Muscle of leg (tissue), 11 donors: ENCODE results near the gene SLC22A3. TPM values are rescaled to one million over a fixed set of nuclear protein-coding genes. Genes with fewer than 3 reads are reported as not detected.

ENCODE experiments used
- DNase-seq: peaks from one replicate; pipeline ENCODE4 v3.0.0; 2013
- H3K27ac ChIP-seq: one replicate; pipeline ENCODE4 v1.5.1; 2013; ENCODE audit warnings: mild to moderate bottlenecking, low read length, control low read depth
- H3K27me3 ChIP-seq: one replicate; pipeline ENCODE4 v1.6.1; 2013; ENCODE audit warnings: low read length; ENCODE audit not compliant: control insufficient read depth, insufficient read depth
- H3K36me3 ChIP-seq: one replicate; pipeline ENCODE4 v1.6.1; 2013; ENCODE audit warnings: low read length; ENCODE audit not compliant: control insufficient read depth, insufficient read depth
- H3K4me1 ChIP-seq: one replicate; pipeline ENCODE4 v1.6.1; 2013; ENCODE audit warnings: low read length; ENCODE audit not compliant: control insufficient read depth, insufficient read depth
- H3K4me3 ChIP-seq: one replicate; pipeline ENCODE4 v1.5.1; 2013; ENCODE audit warnings: low read length, control low read depth
- H3K9me3 ChIP-seq: replicated peaks from 2 replicates; pipeline ENCODE4 v1.6.1; 2013; ENCODE audit warnings: low read depth, low read length; ENCODE audit not compliant: control insufficient read depth
- WGBS: methylation state at CpG from one replicate; pipeline ENCODE4 v1.1.5; 2013; ENCODE audit warnings: missing lambda C conversion rate; ENCODE audit not compliant: insufficient coverage; 5-methylcytosine and 5-hydroxymethylcytosine counted together
- polyA plus RNA-seq, 8 donors: library from polyadenylated mRNA; unstranded; fragments of 120-200 nt; gene quantifications; one replicate each; pipeline versions ENCODE4 v1.2.1 to v1.2.3, GENCODE V29; 2013; ENCODE audit warnings: inconsistent platforms in 1 of 8, low replicate concordance in 1 of 8; ENCODE audit not compliant: insufficient read length in 8 of 8, insufficient read depth in 1 of 8
- total RNA-seq: library from RNA; stranded (reverse); fragments of 120-200 nt; gene quantifications from one replicate; pipeline ENCODE4 v1.2.4, GENCODE V29; 2013

Gene SLC22A3
- total and polyA plus RNA-seq, 9 donors: 7.7 to 13.9 (median 9.6) TPM

GRCh38 chr6:160398674-160399271 lies 50.6 kb downstream of the SLC22A3 start:
- Histone ChIP-seq H3K9me3 (no peaks in the 10 kb centered on the region), H3K27ac (no peak overlapping the region), H3K36me3 (no peaks in the 10 kb centered on the region), H3K4me3 (no peak overlapping the region), H3K4me1 (no peaks in the 10 kb centered on the region), H3K27me3 (no peaks in the 10 kb centered on the region)
- 80% methylated on average over 1 of the region's 3 CpGs for WGBS
- DNase-seq: no peak

DNA sequence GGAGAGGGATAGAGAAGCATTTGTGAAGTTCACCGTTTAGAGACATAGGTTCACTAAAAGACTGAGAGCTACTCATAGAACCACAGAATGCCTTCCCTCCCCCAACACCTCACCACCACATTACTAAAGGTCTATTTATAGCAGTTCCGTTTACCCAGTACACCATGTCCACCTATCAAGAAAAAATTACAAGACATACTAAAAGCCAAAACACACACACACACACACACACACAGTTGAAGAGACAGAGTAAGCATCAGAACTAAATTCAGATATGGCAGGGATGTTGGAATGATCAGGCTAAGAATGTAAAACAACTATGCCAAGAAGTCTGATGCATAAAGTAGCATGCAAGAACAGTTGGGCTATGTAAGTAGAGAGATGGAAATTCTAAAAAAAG lies 52.3 kb downstream of the SLC22A3 start:
- no peak for DNase-seq
- 100% methylated on average over 1 of the region's 2 CpGs for WGBS
- no peaks in the 10 kb centered on the region for H3K27me3 ChIP-seq

GRCh38 chr6:160408528-160408927 lies 60.4 kb downstream of the SLC22A3 start:
- Histone ChIP-seq H3K36me3 (no peaks in the 10 kb centered on the region), H3K27me3 (no peaks in the 10 kb centered on the region), H3K4me1 (no peaks in the 10 kb centered on the region), H3K27ac (no peak overlapping the region), H3K9me3 (no peaks in the 10 kb centered on the region), H3K4me3 (no peak overlapping the region)
- no CpG with 5 or more reads among the region's 5 CpGs for WGBS
- no peak for DNase-seq

More for the DNA sequence above, 52.3 kb downstream of the SLC22A3 start:
- no peaks in the 10 kb centered on the region for H3K4me1 ChIP-seq
- H3K27ac ChIP-seq: no peak overlapping the region
- H3K9me3 ChIP-seq: no peaks in the 10 kb centered on the region
- H3K4me3 ChIP-seq: no peak overlapping the region
- no peaks in the 10 kb centered on the region for H3K36me3 ChIP-seq

DNA sequence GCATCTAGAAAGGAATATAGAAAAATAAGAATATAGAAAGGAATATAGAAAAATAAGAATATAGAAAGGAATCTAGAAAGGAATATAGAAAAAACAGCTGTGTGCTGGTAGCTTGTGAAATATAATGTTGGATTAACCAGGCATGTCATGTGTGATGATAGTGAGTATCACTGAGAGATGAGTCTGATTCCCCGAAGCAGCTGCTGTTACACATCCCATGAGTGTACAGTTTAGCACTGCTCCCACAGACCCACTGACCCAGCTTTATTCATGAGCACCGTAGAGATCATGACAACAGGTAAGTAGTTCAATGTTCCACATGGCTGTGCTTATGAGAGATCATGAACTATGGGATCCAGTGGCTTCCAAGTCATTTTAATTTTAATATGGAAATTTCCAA lies 64.8 kb downstream of the SLC22A3 start:
- H3K4me3 ChIP-seq: no peak overlapping the region
- no CpG with 5 or more reads among the region's 2 CpGs for WGBS
- H3K27ac ChIP-seq: no peak overlapping the region
- peaks cover 12% of the 10 kb centered on the region for H3K4me1 ChIP-seq
- H3K27me3 ChIP-seq: no peaks in the 10 kb centered on the region
- DNase-seq: no peak
- H3K9me3 ChIP-seq: no peaks in the 10 kb centered on the region
- H3K36me3 ChIP-seq: no peaks in the 10 kb centered on the region

- 100% methylated on average over 1 of the region's 1 CpG for WGBS
- DNase-seq: peak; percentile 92
- no peaks in the 10 kb centered on the region for H3K36me3 ChIP-seq
These were observed 69.0 kb downstream of the SLC22A3 start for GRCh38 chr6:160417146-160417545.

DNA sequence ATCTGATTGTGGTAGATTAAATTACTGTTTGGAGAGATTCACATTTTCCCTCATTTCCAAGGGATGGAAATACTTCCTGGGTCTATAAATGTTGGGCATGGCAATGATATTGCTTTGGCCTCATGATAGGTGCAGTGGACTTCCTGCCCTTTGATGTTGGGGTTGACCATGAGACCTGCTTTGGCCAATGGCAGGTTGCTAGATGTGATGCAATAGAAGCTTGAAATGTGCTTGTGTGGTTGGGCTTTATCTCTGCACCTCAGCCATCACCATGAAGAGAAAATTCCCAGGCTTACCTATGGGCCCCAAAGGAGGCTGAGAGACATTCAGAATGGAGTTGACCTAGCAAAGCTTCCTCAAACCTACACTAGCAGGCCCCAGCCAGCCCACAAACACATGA lies 69.4 kb downstream of the SLC22A3 start:
- no peaks in the 10 kb centered on the region for H3K9me3 ChIP-seq
- no peaks in the 10 kb centered on the region for H3K27me3 ChIP-seq
- H3K4me1 ChIP-seq: peaks cover 27% of the 10 kb centered on the region
- no peaks in the 10 kb centered on the region for H3K36me3 ChIP-seq
- no peak overlapping the region for H3K27ac ChIP-seq
- DNase-seq: no peak
- no peak overlapping the region for H3K4me3 ChIP-seq

More at GRCh38 chr6:160417146-160417545, 69.0 kb downstream of the SLC22A3 start:
- Histone ChIP-seq H3K27ac (peak overlapping the region; percentile 64), H3K27me3 (no peaks in the 10 kb centered on the region), H3K4me1 (peaks cover 27% of the 10 kb centered on the region), H3K9me3 (no peaks in the 10 kb centered on the region), H3K4me3 (no peak overlapping the region)

DNA sequence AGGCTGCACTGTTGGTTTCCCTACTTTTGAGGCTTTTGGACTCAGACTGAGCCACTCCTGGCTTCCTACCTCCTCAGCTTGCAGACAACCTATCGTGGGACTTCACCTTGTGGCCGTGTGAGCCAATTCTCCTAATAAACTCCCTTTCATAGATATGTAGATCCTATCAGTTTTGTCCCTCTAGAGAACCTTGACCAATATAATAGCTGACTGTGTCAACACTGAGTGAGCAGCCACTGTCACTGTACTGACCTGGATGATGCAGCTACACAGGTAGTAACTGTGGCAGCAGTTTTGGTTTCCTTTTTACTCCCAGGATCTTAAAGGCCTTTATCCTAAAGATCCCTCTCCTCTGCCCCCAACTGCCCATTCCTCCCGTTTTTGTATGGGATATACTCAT lies 70.2 kb downstream of the SLC22A3 start:
- Histone ChIP-seq H3K4me3 (no peak overlapping the region), H3K9me3 (no peaks in the 10 kb centered on the region), H3K36me3 (no peaks in the 10 kb centered on the region), H3K27me3 (no peaks in the 10 kb centered on the region), H3K4me1 (peaks cover 27% of the 10 kb centered on the region), H3K27ac (no peak overlapping the region)
- 80% methylated on average over 1 of the region's 3 CpGs for whole genome bisulfite sequencing
- no peak for DNase-seq

- no peak for DNase-seq
- H3K9me3 ChIP-seq: no peaks in the 10 kb centered on the region
- WGBS: no CpG with 5 or more reads among the region's 1 CpG
These were observed 71.3 kb downstream of the SLC22A3 start for GRCh38 chr6:160419488-160419887.

DNA sequence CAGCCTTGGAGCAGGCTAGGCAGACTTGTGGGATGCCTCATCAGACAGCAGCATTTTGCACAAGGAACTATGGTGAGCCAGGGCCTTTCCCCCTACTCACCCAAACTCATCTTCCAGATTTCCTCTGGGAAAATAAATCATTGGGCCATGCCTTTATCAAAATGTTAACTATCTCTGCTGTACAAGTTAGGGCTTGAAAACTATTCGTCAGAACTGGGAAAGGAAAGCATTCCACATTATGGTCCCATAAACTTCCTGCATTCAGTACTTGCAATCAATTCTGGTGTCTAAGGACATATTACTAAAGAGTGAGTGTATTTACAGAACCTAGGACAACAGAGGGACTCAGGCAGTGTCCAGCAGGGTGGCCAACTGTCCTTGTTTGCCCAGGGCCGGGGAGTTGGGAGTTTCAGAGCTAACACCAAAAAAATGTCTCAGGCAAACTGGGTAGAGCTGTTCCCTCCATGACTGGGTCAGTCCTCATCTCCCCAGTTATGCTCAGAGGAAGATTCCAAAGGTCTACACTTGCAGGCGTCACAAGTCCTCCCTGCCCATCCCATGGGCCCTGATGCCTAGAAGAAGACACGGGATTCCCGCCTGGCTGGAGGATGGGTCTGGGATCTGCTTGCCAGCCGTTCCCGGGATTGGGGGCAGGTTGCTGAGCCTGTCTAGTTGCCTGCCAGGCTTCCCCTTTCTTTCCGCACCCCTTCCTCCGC lies 72.2 kb downstream of the SLC22A3 start:
- H3K9me3 ChIP-seq: no peaks in the 10 kb centered on the region
- WGBS: 89% methylated on average over 8 of the region's 9 CpGs
- no peak for DNase-seq
- no peak overlapping the region for H3K27ac ChIP-seq
- peaks cover 27% of the 10 kb centered on the region for H3K4me1 ChIP-seq
- no peaks in the 10 kb centered on the region for H3K36me3 ChIP-seq
- H3K4me3 ChIP-seq: no peak overlapping the region
- H3K27me3 ChIP-seq: no peaks in the 10 kb centered on the region

More at GRCh38 chr6:160419488-160419887, 71.3 kb downstream of the SLC22A3 start:
- no peaks in the 10 kb centered on the region for H3K27me3 ChIP-seq
- H3K4me3 ChIP-seq: no peak overlapping the region
- no peaks in the 10 kb centered on the region for H3K36me3 ChIP-seq
- H3K4me1 ChIP-seq: peaks cover 27% of the 10 kb centered on the region
- no peak overlapping the region for H3K27ac ChIP-seq

DNA sequence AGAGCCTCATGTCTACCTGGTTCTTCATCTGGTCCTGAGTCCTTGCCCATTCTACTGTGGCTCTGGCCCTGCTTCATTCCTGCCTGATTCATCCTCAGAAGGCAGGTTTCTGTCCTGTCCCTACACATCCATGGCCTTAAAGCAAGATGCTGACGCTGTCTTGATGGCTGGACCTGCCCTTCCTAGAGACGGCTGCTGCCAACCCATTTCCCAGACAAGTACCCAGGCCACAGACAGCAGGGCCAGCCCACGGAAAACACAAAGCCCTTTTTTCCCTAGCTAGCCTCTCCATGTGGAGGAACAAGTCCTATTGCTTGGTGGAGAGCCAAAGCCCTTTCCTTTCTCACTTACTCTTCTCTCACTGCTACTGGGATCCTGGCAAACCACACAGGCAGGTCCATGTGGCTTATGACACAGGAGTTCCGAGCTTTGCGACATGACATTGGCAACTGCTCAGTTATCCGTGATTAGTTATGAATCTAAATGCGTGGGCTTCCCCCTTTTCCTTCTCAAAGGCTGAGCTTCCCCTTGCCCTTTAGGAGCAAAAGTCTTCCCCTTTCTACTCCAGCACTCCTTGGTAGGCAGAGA lies 72.9 kb downstream of the SLC22A3 start:
- no peaks in the 10 kb centered on the region for H3K9me3 ChIP-seq
- H3K4me3 ChIP-seq: no peak overlapping the region
- no peaks in the 10 kb centered on the region for H3K36me3 ChIP-seq
- H3K27me3 ChIP-seq: no peaks in the 10 kb centered on the region
- DNase-seq: peak; percentile 58
- H3K27ac ChIP-seq: no peak overlapping the region
- H3K4me1 ChIP-seq: peaks cover 27% of the 10 kb centered on the region
- WGBS: 70% methylated on average over 7 of the region's 7 CpGs
